ENCODE data around the gene AFF4. TPM values are rescaled to one million over a fixed set of nuclear protein-coding genes. Genes with fewer than 3 reads are reported as not detected.
"Not testable (repeated sequence)": the region's sequence is repeated elsewhere in the genome, so short reads cannot be mapped to it uniquely, and the experiment has no call there.

AFF4 gene
- total and polyA plus RNA-seq, 2 experiments from 2014 or later, result 31.3 to 46.3 TPM

- Histone ChIP-seq H2AFZ (no peak overlapping the region), H3K27ac (ENCODE audit: low read depth) (no peak overlapping the region), H3K27me3 (ENCODE audit: insufficient read depth) (no peaks in the 10 kb centered on the region), H3K4me1 (ENCODE audit: insufficient read depth) (no peaks in the 10 kb centered on the region), H3K36me3 (ENCODE audit: insufficient read depth) (no peaks in the 10 kb centered on the region), H3K79me2 (replicated peaks; ENCODE audit: insufficient read depth) (no peaks in the 10 kb centered on the region), H3K4me2 (no peak overlapping the region), H4K20me1 (replicated peaks; ENCODE audit: insufficient read depth) (no peaks in the 10 kb centered on the region), H3K4me3 (no peak overlapping the region), H3K9me2 (ENCODE audit: insufficient read depth) (no peaks in the 10 kb centered on the region; the same call in 1 of the 2 replicates), H3F3A (replicated peaks; ENCODE audit: low read depth) (no peaks in the 10 kb centered on the region)
- TF ChIP-seq, protein P1, sequence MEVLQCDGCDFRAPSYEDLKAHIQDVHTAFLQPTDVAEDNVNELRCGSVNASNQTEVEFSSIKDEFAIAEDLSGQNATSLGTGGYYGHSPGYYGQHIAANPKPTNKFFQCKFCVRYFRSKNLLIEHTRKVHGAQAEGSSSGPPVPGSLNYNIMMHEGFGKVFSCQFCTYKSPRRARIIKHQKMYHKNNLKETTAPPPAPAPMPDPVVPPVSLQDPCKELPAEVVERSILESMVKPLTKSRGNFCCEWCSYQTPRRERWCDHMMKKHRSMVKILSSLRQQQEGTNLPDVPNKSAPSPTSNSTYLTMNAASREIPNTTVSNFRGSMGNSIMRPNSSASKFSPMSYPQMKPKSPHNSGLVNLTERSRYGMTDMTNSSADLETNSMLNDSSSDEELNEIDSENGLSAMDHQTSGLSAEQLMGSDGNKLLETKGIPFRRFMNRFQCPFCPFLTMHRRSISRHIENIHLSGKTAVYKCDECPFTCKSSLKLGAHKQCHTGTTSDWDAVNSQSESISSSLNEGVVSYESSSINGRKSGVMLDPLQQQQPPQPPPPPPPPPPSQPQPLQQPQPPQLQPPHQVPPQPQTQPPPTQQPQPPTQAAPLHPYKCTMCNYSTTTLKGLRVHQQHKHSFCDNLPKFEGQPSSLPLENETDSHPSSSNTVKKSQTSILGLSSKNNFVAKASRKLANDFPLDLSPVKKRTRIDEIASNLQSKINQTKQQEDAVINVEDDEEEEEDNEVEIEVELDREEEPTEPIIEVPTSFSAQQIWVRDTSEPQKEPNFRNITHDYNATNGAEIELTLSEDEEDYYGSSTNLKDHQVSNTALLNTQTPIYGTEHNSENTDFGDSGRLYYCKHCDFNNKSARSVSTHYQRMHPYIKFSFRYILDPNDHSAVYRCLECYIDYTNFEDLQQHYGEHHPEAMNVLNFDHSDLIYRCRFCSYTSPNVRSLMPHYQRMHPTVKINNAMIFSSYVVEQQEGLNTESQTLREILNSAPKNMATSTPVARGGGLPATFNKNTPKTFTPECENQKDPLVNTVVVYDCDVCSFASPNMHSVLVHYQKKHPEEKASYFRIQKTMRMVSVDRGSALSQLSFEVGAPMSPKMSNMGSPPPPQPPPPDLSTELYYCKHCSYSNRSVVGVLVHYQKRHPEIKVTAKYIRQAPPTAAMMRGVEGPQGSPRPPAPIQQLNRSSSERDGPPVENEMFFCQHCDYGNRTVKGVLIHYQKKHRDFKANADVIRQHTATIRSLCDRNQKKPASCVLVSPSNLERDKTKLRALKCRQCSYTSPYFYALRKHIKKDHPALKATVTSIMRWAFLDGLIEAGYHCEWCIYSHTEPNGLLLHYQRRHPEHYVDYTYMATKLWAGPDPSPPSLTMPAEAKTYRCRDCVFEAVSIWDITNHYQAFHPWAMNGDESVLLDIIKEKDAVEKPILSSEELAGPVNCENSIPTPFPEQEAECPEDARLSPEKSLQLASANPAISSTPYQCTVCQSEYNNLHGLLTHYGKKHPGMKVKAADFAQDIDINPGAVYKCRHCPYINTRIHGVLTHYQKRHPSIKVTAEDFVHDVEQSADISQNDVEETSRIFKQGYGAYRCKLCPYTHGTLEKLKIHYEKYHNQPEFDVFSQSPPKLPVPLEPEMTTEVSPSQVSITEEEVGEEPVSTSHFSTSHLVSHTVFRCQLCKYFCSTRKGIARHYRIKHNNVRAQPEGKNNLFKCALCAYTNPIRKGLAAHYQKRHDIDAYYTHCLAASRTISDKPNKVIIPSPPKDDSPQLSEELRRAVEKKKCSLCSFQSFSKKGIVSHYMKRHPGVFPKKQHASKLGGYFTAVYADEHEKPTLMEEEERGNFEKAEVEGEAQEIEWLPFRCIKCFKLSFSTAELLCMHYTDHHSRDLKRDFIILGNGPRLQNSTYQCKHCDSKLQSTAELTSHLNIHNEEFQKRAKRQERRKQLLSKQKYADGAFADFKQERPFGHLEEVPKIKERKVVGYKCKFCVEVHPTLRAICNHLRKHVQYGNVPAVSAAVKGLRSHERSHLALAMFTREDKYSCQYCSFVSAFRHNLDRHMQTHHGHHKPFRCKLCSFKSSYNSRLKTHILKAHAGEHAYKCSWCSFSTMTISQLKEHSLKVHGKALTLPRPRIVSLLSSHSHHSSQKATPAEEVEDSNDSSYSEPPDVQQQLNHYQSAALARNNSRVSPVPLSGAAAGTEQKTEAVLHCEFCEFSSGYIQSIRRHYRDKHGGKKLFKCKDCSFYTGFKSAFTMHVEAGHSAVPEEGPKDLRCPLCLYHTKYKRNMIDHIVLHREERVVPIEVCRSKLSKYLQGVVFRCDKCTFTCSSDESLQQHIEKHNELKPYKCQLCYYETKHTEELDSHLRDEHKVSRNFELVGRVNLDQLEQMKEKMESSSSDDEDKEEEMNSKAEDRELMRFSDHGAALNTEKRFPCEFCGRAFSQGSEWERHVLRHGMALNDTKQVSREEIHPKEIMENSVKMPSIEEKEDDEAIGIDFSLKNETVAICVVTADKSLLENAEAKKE (CRISPR knock-in tag; IDR thresholded peaks at IDR 0.05), result no peak
- TF ChIP-seq ZNF114 (CRISPR knock-in tag; IDR thresholded peaks at IDR 0.05) (no peak), STAT1 (IDR thresholded peaks at IDR 0.05; ENCODE audit: unreplicated experiment) (no peak)
- Mint-ChIP-seq H3K4me3 (no peak overlapping the region), H3K27ac (no peak overlapping the region), H3K36me3 (ENCODE audit: low read depth) (peaks cover 4% of the 10 kb centered on the region; the same call in 1 of the 3 replicates), H3K4me1 (no peaks in the 10 kb centered on the region), H3K9me3 (peaks cover 31% of the 10 kb centered on the region), H3K27me3 (ENCODE audit: insufficient read depth, low read depth, poor library complexity) (peaks cover 7% of the 10 kb centered on the region)
- no peak for DNase-seq (ENCODE audit: low spot score)
- ATAC-seq, result no peak
Measured at GRCh38 chr5:132976852-132977251, 13.4 kb upstream of the AFF4 start.

GRCh38 chr5:132972436-132972828 is 9.0 kb upstream of the AFF4 start:
- not testable (repeated sequence) for H3K27me3 ChIP-seq (ENCODE audit: insufficient read depth); H3K27ac ChIP-seq (ENCODE audit: low read depth); H3K27ac Mint-ChIP-seq; H4K20me1 ChIP-seq (replicated peaks; ENCODE audit: insufficient read depth); H3K9me2 ChIP-seq (ENCODE audit: insufficient read depth); ATAC-seq; H3K4me3 ChIP-seq; H3K4me1 Mint-ChIP-seq; H3K4me1 ChIP-seq (ENCODE audit: insufficient read depth); H3K4me3 Mint-ChIP-seq; H3K36me3 ChIP-seq (ENCODE audit: insufficient read depth); H3F3A ChIP-seq (replicated peaks; ENCODE audit: low read depth); DNase-seq (ENCODE audit: low spot score); H3K79me2 ChIP-seq (replicated peaks; ENCODE audit: insufficient read depth); H3K4me2 ChIP-seq; H3K36me3 Mint-ChIP-seq (ENCODE audit: low read depth)
- peak overlapping the region; percentile 88; the same call in 1 of the 2 replicates for H2AFZ ChIP-seq
- peaks cover 12% of the 10 kb centered on the region for H3K27me3 Mint-ChIP-seq (ENCODE audit: insufficient read depth, low read depth, poor library complexity)
- peaks cover 13% of the 10 kb centered on the region for H3K9me3 Mint-ChIP-seq

All from GM23338 (cell line).